HG03558 (cell line): ENCODE results near the gene ELMOD1.

Experiments
- ATAC-seq: cut with Tn5 transposase; IDR thresholded peaks from one replicate; pipeline ENCODE4 v1.9.1; 2021; ENCODE audit warnings: moderate number of reproducible peaks; ENCODE audit not compliant: unreplicated experiment; ENCODE audit errors: extremely low read depth

Gene ELMOD1

DNA sequence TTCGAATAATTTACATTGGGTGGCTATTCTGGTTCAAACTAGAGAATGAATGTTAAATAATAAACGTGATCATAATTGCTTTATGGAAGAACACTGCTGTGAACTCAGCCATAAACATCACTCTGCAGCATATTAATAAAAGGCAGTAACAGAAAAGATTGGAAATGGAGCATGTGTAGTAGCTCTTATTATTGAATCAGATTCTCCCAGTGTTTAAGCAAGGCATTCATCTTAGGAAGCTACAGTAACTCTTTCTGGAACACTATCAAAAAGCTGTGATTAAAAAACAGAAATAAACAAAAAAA is 34.7 kb downstream of the ELMOD1 start:
- no peak for ATAC-seq

DNA sequence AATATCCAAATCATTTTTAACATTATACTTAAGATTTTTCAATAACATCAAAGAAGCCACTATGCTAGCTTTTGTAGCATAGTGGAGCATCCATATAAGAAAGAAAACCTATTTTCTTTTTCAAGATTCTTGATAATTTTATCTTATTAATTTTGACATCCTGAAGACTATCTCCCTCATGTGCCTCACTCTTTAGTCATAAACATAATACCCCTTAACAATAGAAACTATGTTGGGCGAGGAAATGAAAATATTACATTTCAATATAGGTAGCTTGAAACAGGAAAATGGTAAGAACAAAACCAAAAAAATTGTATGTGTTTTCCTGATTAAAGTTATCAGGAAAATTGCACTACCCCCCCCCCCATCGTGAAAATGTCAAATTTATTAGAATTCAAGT is 40.1 kb downstream of the ELMOD1 start:
- no peak for ATAC-seq

DNA sequence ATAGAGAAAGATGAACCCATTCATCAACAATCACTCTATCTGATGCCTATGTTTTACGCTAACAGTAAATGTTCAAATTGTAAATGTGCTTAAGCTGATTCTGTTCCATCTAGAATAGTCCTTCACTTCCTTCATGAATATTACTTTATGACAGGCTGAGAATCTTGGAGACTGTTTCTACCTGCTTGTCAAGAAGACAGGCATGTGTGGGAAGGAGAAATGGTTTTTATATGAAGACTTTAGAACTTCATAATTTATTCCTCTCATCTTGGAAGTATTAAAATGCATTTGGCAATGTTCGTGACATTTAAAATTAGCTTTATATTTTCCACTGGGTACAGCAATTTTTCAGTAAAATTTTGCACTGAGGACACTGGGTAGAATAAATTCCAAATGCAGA is 41.0 kb downstream of the ELMOD1 start:
- ATAC-seq = no peak

GRCh38 chr11:107646783-107647182 is 55.8 kb downstream of the ELMOD1 start:
- no peak for ATAC-seq

DNA sequence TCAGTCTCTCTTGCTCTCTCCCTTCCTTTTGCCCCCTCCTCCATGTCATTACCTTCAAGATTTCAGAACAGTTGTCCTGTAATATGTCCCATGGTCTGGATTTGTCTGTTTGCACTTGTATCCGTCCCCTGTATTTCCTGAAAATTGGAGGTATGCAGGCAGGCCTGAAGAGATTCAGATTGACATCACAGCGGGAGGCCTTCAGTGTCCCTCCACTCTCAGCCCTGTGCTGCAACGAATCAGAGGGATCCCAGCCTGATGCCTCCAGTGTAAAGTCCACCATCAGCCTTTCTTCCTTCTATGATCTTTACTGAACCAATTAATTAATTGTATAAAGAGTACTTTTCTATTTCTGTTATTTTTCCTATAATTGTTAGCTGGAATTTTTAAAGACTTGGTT is 57.3 kb downstream of the ELMOD1 start:
- ATAC-seq = no peak

DNA sequence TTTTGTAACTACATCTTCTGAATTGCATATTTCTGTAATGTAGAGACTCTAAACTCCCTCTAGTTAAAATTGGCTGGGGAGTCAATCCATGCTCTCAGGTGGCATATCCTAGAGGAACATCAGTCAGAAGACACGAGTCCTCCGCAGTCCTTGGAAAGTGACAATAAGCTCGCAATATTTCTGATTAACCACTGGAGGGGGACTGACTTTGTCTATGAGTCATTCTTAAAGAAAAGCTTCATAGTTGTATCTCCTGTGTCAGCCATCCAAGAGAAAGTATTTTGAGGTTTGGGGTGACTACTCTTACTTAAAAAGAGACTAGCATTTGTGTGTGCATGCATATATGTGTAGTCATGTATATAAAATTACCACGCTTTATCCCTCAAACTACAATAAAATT is 60.7 kb downstream of the ELMOD1 start:
- no peak for ATAC-seq

GRCh38 chr11:107653076-107653475 is 62.1 kb downstream of the ELMOD1 start:
- ATAC-seq = no peak

- ATAC-seq = no peak
Observed at GRCh38 chr11:107655602-107656001, 64.7 kb downstream of the ELMOD1 start.

GRCh38 chr11:107659310-107659709 is 68.4 kb downstream of the ELMOD1 start:
- no peak for ATAC-seq

- ATAC-seq = no peak
Observed at GRCh38 chr11:107660066-107660465, 69.1 kb downstream of the ELMOD1 start.

GRCh38 chr11:107661656-107662055 is 70.7 kb downstream of the ELMOD1 start:
- ATAC-seq = no peak

GRCh38 chr11:107665018-107665417 is 74.1 kb downstream of the ELMOD1 start:
- no peak for ATAC-seq

GRCh38 chr11:107666911-107667613 is 76.1 kb downstream of the ELMOD1 start:
- ATAC-seq = no peak

GRCh38 chr11:107669191-107669740 is 78.3 kb downstream of the ELMOD1 start:
- no peak for ATAC-seq

- ATAC-seq = no peak
Observed at GRCh38 chr11:107669893-107670601, 79.1 kb downstream of the ELMOD1 start.

GRCh38 chr11:107675902-107676301 is 85.0 kb downstream of the ELMOD1 start:
- ATAC-seq = no peak

DNA sequence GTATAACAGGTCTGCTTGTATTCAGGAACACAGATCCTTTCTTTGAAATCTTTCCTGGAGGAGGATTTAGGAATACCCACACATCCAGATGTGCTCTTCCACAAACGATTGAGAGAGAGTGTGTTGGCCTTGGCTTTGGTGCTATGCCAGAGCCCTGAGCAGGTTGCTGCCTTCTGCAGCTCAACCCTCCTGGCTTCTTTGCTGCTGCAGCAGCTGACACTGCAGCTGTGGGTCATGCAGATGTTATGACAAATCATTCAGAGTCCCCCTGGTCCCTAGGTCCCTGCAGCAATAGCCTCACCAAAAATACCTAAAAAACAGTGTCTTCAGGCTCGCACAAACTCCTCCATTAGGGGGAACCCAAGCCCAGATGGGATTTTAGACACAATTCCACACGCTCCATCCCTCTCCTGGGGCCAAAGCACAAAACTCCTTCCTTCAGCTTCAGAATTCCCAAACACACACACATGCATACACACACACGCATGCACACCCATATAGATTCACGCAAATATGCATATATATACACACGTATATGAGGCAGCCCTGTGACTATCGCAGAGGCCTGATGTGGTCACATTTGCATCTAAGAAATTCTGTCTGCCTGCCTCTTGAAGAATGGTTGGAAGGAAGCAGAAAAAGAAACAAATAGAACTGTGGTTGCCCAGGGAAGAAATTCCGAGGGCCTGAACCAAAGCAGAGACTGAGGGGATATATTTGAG is 85.5 kb downstream of the ELMOD1 start:
- no peak for ATAC-seq

GRCh38 chr11:107677924-107678631 is 87.1 kb downstream of the ELMOD1 start:
- ATAC-seq = no peak

- no peak for ATAC-seq
Observed at GRCh38 chr11:107678632-107678971, 87.7 kb downstream of the ELMOD1 start.

- no peak for ATAC-seq
Observed at GRCh38 chr11:107679255-107680024, 88.5 kb downstream of the ELMOD1 start.
